GM18858 (cell line): ENCODE data around the gene PDE8A.

ENCODE experiments used
- ATAC-seq: cut with Tn5 transposase; IDR thresholded peaks from one replicate; pipeline ENCODE4 v1.9.1; 2021; ENCODE audit not compliant: unreplicated experiment

PDE8A gene

GRCh38 chr15:85030301-85030929 is 48.8 kb downstream of the PDE8A start:
- ATAC-seq = no peak

GRCh38 chr15:85031086-85031943 is 49.7 kb downstream of the PDE8A start:
- ATAC-seq = no peak

- ATAC-seq = no peak
Measured at GRCh38 chr15:85031944-85032558, 50.4 kb downstream of the PDE8A start.

GRCh38 chr15:85033148-85033547 is 51.5 kb downstream of the PDE8A start:
- no peak for ATAC-seq

- no peak for ATAC-seq
Measured at GRCh38 chr15:85034276-85034675, 52.6 kb downstream of the PDE8A start.

- ATAC-seq = no peak
Measured at GRCh38 chr15:85035980-85036379, 54.3 kb downstream of the PDE8A start.

- no peak for ATAC-seq
Measured at GRCh38 chr15:85036716-85037115, 55.1 kb downstream of the PDE8A start.

- ATAC-seq = no peak
Measured at GRCh38 chr15:85037641-85038040, 56.0 kb downstream of the PDE8A start.

GRCh38 chr15:85041230-85041629 is 59.6 kb downstream of the PDE8A start:
- no peak for ATAC-seq

GRCh38 chr15:85044251-85044853 is 62.7 kb downstream of the PDE8A start:
- ATAC-seq = no peak

GRCh38 chr15:85044894-85045293 is 63.2 kb downstream of the PDE8A start:
- no peak for ATAC-seq

- no peak for ATAC-seq
Measured at GRCh38 chr15:85045615-85046014, 64.0 kb downstream of the PDE8A start.

GRCh38 chr15:85047271-85047948 is 65.8 kb downstream of the PDE8A start:
- no peak for ATAC-seq

- ATAC-seq = no peak
Measured at GRCh38 chr15:85048430-85048829, 66.8 kb downstream of the PDE8A start.

- ATAC-seq = no peak
Measured at GRCh38 chr15:85049805-85050204, 68.1 kb downstream of the PDE8A start.

- ATAC-seq = no peak
Measured at GRCh38 chr15:85059734-85060133, 78.1 kb downstream of the PDE8A start.

GRCh38 chr15:85062560-85062959 is 80.9 kb downstream of the PDE8A start:
- ATAC-seq = no peak

GRCh38 chr15:85063088-85063487 is 81.4 kb downstream of the PDE8A start:
- no peak for ATAC-seq

- no peak for ATAC-seq
Measured at GRCh38 chr15:85063522-85064079, 81.9 kb downstream of the PDE8A start.

GRCh38 chr15:85064710-85065109 is 83.1 kb downstream of the PDE8A start:
- no peak for ATAC-seq

- ATAC-seq = no peak
Measured at GRCh38 chr15:85071061-85071460, 89.4 kb downstream of the PDE8A start.
